Measurements from ENCODE around the gene DPM1. TPM values are rescaled to one million over a fixed set of nuclear protein-coding genes. Genes with fewer than 3 reads are reported as not detected.

The DPM1 gene
- total RNA-seq, 4 donors from 2014 or later, result 48.8 to 83.1 (median 60.2) TPM

DNA sequence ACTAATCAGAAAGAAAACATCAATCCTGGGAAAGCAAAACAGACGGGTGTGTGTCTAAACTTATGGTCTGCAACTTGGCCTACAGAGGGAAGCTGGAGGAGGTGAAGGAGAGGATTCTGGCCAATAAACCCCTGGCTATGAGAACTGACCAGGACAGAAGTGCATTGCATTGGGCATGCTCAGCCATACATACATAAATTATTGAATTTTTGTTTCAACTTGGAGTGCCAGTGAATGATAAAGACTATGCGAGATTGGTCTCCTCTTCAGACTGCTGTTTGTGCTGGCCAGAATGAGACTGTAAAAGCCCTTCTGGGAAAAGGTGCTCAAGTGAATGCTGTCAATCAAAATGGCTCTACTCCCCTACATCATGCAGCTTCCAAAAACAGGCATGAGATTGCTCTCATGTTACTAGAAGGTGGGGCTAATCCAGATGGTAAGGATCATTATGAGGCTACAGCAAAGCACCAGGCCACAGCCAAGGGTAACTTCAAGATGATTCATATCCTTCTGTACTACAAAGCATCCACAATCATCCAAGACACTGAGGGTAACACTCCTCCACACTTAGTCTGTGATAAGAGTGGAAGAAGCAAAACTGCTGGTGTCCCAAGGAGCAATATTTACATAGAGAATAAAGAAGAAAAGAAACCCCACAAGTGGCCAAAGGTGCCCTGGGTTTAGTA is 44.5 kb downstream of the DPM1 start:
- H3K27ac ChIP-seq, result no peak overlapping the region

DNA sequence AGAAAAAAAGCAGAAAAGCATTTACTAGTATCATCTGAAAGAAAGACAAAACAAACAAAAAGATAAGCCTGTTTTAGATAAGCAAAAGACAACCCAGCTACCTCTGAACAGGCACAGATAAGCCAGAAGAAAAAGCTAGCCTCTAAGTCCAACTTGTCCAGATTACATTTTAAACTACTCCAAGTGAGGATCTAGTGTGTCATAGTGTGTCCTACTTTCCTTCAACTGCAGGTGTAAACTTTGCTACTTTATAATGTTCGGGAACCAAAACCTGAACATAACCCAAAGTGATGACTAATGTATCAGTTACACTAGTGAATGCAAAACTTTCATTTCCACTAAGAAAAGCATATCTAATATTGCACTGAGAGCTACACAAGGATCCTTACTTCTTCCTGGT is 46.6 kb downstream of the DPM1 start:
- WGBS, 2 donors, result 77 to 90% methylated on average over 1 of the region's 1 CpG
- DNase-seq, result no peak
- Histone ChIP-seq H3K36me3 (no peaks in the 10 kb centered on the region), H3K9me3 (no peaks in the 10 kb centered on the region), H3K4me3 (replicated peaks in 1 of 3) (no peak overlapping the region), H3K27ac (no peak overlapping the region), H3K27me3 (no peaks in the 10 kb centered on the region), H3K4me1 (peaks cover 14 to 41% of the 10 kb centered on the region in 2 donors)
- no peak for TF ChIP-seq POLR2A (IDR thresholded peaks at IDR 0.05)
- TF ChIP-seq, protein P1, sequence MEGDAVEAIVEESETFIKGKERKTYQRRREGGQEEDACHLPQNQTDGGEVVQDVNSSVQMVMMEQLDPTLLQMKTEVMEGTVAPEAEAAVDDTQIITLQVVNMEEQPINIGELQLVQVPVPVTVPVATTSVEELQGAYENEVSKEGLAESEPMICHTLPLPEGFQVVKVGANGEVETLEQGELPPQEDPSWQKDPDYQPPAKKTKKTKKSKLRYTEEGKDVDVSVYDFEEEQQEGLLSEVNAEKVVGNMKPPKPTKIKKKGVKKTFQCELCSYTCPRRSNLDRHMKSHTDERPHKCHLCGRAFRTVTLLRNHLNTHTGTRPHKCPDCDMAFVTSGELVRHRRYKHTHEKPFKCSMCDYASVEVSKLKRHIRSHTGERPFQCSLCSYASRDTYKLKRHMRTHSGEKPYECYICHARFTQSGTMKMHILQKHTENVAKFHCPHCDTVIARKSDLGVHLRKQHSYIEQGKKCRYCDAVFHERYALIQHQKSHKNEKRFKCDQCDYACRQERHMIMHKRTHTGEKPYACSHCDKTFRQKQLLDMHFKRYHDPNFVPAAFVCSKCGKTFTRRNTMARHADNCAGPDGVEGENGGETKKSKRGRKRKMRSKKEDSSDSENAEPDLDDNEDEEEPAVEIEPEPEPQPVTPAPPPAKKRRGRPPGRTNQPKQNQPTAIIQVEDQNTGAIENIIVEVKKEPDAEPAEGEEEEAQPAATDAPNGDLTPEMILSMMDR (IDR thresholded peaks at IDR 0.05), result no peak
- intact Hi-C loops (cut with DNase I), result no loop called here

More for the DNA sequence above, 44.5 kb downstream of the DPM1 start:
- Histone ChIP-seq H3K27me3 (no peaks in the 10 kb centered on the region), H3K4me1 (peaks cover 24 to 63% of the 10 kb centered on the region in 2 donors), H3K9me3 (no peaks in the 10 kb centered on the region), H3K4me3 (replicated peaks in 1 of 3) (no peak overlapping the region), H3K36me3 (no peaks in the 10 kb centered on the region)
- intact Hi-C loops (cut with DNase I), result no loop called here
- DNase-seq, result no peak
- TF ChIP-seq, protein P1 (IDR thresholded peaks at IDR 0.05), result no peak
- no peak for TF ChIP-seq POLR2A (IDR thresholded peaks at IDR 0.05)
- 68 to 72% methylated on average over 2 of the region's 2 CpGs for WGBS, 2 donors

DNA sequence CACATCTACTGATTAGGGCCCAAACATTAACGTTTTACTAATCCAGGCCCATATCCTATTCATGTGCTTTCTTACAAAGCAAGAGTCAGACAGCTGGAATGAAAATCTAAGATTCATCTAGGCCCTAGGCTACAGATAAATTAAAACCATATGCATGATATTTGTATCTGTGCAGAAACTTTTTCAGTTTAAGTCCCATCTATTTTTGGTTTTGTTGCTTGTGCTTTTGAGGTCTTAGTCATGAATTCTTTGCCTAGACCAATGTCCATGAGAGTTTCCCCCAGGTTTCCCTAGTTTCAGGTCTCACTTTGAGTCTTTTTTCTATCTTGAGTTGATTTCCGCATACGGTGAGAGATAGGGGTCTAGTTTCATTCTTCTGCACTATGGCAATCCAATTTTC is 47.3 kb downstream of the DPM1 start:
- Histone ChIP-seq H3K4me1 (peaks cover 15 to 35% of the 10 kb centered on the region in 2 donors), H3K27ac (no peak overlapping the region), H3K9me3 (no peaks in the 10 kb centered on the region), H3K27me3 (no peaks in the 10 kb centered on the region), H3K4me3 (replicated peaks in 1 of 3) (no peak overlapping the region), H3K36me3 (no peaks in the 10 kb centered on the region)
- DNase-seq, result no peak
- no peak for TF ChIP-seq POLR2A (IDR thresholded peaks at IDR 0.05)
- TF ChIP-seq, protein P1 (IDR thresholded peaks at IDR 0.05), result no peak
- intact Hi-C loops (cut with DNase I), result no loop called here
- 78 to 80% methylated on average over 3 of the region's 3 CpGs for WGBS, 2 donors

DNA sequence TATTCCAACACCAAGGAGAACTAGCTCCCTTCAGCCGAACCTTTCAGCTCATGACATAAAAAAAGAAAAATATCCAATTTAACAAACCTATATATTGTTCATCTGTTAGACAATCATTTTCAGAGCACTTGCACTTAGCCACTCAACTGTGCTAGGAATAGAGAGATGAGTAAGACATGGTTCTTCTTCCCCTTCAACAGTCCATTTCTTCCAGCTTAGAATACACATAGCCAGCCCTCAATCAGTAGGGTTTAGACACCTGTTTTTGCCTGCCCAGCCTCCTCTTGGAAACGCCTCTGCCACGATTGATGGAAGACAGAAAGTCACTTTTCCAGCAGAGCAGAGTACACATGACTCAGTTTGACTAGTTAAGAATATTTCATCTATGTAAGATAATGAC is 48.9 kb downstream of the DPM1 start:
- no peak overlapping the region for H3K4me3 ChIP-seq (replicated peaks in 1 of 3)
- peaks cover 23 to 31% of the 10 kb centered on the region in 2 donors for H3K4me1 ChIP-seq
- intact Hi-C loops (cut with DNase I), result no loop called here
- H3K36me3 ChIP-seq, result no peaks in the 10 kb centered on the region
- no peaks in the 10 kb centered on the region for H3K9me3 ChIP-seq
- H3K27ac ChIP-seq, result no peak overlapping the region
- TF ChIP-seq, protein P1 (IDR thresholded peaks at IDR 0.05), result no peak
- no peak for TF ChIP-seq POLR2A (IDR thresholded peaks at IDR 0.05)
- H3K27me3 ChIP-seq, result no peaks in the 10 kb centered on the region
- WGBS, 2 donors, result 89 to 93% methylated on average over 3 of the region's 3 CpGs
- DNase-seq, result no peak

DNA sequence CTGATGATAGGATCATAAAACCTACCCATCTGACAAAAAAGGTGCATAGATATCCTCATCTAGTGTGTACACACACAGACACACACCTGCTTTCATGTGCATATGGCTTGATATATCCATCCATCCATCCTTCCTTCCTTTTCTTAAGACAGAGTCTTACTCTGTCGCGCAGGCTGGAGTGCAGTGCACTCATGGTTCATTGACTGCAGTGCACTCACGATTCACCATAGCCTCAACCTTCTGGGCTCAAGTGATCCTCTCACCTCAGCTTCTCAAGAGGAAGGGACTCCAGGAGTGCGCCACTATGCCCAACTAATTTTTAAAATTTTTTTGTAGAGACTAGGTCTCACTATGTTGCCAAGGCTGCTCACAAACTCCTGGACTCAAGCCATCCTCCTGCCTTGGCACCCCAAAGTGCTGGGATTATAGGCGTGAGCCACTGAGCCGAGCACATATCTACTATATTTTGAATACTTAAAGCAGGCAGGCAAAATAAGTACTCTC is 54.2 kb downstream of the DPM1 start:
- Histone ChIP-seq H3K9me3 (no peaks in the 10 kb centered on the region), H3K27ac (peak overlapping the region; percentile 17 to 27 (median 21)), H3K4me1 (peaks cover 28% of the 10 kb centered on the region in 2 donors), H3K4me3 (replicated peaks in 1 of 3) (no peak overlapping the region), H3K27me3 (no peaks in the 10 kb centered on the region), H3K36me3 (peaks cover 0 to 13% of the 10 kb centered on the region in 2 donors)
- DNase-seq, result peak; percentile 74 to 76
- no peak for TF ChIP-seq POLR2A (IDR thresholded peaks at IDR 0.05)
- TF ChIP-seq, protein P1 (IDR thresholded peaks at IDR 0.05), result no peak
- WGBS, 2 donors, result 32 to 45% methylated on average over 6 of the region's 6 CpGs
- intact Hi-C loops (cut with DNase I), result no loop called here

All from thyroid gland (tissue), 4 donors.